NCI-H1105 (cell line): ENCODE data around the gene NLRP3.
"Not testable (repeated sequence)": the region's sequence is repeated elsewhere in the genome, so short reads cannot be mapped to it uniquely, and the experiment has no call there.

ENCODE experiments used
- DNase-seq: peaks from one replicate; lab custom pipeline; 2025; lab: John Stamatoyannopoulos, UW

NLRP3 gene

DNA sequence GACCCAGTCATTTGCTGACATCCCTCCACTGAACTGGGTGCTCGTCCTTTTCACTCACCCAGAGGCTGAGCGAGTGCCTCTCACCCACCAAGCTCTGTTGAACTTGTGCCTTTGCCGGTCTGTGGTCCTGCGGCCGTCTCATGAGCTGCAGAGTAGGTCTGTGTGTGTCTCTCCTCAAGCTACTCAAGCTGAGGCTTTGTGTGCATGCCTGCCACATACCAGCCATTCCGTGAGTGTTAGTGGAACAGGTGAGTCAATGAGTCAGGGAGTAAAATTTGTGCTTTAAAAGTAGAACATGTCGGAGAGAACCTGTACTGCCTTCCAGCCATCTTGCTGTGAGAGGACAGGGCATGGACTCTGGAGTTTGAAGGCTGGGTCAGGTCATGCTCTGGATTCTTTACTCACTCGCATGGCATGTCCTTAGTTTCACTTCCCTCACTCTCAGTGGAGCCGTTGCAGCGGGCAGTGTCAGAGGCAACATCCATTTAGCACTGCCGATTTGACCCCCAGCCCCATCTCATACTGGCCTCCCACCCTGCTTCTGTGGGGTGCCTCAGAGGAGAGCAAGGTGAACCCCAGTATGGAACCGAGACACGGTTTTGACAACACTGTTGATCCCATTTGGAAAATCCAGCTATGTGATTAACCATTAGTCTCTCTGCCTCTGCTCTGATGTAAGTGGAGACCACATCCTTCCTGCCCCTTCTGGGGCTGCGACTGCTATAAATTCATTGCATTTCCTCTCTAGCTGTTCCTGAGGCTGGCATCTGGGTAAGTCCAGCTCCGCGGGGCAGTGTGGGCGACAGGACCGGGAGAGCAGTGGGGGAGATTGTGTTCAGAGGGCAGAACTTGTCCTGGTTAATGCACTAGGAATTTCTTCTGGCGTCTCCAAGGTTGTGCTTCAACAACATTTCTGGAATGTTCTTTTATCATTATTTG is at the start of gene NLRP3:
NLRP3 (plus strand) TSS at position 751 of the 939 bp plus-strand sequence. CDS start 2,628 bp downstream, outside the sequence.
- no peak for DNase-seq

GRCh38 chr1:247366345-247366744 is 49.6 kb upstream of the NLRP3 start:
- DNase-seq: not testable (repeated sequence)

- no peak for DNase-seq
Measured at GRCh38 chr1:247366926-247367645, 48.9 kb upstream of the NLRP3 start.

DNA sequence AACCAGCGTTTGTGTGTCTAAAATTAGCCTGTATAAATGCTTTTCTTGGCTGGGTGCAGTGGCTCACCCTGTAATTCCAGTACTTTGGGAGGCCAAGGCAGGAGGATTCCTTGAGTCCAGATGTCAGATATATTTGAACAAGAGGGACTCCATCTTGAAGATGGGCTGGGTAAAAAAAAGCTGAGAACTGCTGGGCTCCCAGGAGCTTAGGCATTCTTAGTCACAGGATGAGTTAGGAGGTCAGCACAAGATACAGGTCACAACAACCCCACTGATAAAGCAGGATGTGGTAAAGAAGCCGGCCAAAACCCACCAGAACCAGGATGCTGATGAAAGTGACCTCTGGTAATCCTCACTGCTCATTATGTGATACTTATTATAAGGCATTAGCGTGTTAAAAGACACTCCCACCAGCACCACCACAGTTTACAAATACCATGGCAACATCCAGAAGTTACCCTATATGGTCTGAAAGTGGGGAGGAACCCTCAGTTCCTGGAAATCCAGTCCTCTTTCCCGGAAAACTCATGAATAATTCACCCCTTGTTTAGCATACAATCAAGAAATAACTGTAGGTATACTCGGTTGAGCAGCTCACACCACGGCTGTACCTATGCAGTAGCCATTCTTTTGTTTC is 48.1 kb upstream of the NLRP3 start:
- no peak for DNase-seq

DNA sequence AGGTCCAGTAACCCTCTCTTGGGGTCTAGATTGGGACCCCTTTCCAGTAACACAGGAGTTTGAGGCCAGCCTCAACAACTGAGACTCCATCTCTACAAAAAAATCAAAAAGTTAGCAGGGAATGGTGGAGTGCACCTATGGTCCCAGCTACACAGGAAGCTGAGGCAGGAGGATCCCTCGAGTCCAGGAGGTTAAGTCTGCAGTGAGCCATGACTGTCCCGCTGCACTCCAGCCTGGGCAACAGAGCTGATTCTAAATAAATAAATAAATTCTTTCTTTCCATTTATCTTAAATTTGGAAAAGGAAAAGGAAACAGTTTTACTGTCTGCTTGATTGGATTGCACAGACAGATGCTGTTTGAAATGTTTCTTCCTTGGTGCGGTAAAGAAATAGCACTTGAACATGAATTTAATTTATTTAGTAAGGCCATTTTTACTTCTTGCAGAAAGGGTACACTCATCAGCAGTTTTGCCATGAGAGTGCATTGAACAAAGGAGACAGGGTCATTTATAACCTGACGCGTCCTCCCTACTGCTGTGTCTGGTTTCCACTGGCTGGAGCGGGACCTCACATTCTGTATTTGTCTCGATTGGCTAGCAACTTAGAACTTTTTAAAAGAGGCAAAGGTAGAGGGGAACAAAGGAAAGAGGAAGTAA is 47.4 kb upstream of the NLRP3 start:
- no peak for DNase-seq

- DNase-seq: no peak
Measured at GRCh38 chr1:247370786-247371732, 44.9 kb upstream of the NLRP3 start.

- no peak for DNase-seq
Measured at GRCh38 chr1:247371801-247372259, 44.1 kb upstream of the NLRP3 start.

DNA sequence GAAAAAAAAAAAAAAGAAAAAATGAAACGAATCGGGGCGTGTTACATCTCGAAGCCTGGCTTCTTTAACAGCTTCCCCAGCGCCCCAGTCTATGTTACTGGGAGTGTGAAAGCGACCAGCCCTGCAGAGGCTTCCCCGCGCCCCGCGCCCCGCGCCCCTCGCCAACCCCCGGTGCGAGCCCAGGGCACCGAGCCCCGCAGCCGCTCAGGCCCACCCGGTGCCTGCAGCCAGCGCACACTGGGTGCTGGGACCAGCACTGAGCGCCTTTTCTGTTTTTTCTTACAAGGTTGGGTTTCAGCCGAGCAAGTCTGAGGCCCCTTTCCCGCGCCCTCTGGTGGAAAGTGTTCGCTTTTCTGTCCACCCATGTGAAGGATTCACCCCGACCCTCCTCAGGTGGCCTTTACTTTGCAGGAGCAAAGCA is 42.2 kb upstream of the NLRP3 start:
- DNase-seq: no peak

DNA sequence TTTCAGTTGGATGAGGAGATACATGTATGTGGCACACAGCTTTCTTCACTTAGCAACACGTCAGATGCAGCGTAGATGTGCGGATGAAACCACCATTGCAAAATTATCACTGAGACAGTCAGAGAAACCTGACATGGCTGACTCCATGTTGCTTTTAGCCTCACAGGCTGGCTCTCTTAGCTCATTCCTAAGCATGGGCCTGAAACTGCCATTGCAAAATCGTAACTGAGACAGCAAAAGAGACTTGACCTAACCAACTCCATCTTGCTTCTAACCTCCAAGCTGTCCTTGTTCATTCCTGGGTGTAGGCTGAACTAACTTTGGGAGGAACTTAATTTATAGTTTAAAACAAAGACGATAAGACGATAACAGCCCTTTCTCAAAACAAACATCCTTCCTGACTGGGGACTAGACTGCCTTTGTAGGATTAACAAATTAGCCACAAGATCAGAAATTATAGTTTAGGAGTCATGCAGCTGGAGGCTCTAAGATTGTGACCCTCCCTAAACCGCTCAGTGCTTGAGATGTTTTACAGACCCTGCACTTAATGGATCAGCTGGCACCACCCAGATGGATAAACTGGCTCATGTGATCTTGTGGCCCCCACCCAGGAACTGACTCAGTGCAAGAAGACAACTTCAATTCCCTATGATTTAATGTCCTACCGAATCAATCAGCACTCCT is 41.2 kb upstream of the NLRP3 start:
- DNase-seq: not testable (repeated sequence)

DNA sequence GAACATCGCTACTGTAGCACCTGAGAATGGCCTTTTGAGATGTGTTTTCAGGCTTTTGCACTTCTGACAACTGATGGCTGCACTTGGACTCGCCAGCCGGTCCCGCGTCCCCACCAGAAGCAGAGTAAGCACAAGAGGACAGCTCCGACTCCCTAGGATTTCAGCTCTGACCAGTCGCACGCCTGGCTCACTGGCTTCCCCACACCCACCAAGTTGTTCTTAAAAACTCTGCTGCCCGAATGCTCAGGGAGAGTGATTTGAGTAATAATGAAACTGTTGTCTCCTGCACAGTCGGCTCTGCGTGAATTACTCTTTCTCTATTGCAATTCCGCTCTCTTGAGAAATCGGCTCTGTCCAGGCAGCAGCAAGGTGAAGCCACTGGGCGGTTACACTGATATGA is 40.2 kb upstream of the NLRP3 start:
- no peak for DNase-seq

DNA sequence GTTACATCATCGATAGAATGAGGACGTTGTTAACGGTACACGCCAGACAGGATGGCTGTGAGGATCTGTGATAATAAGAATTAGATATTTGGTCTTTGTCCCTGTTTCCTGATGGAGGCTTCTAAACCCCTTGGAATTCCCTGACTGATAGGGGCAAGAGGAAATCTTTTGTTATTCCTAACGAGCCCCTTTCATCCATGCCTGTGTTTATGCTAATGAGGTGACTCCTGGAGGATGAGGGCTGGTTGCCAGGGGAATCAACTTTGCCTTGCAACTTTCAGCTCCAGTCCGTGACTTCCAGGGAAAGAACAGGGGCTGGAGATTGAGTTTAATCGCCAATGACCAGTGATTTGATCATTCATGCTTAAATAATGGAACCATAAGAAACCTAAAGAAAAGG is 39.3 kb upstream of the NLRP3 start:
- no peak for DNase-seq

GRCh38 chr1:247377656-247378055 is 38.3 kb upstream of the NLRP3 start:
- not testable (repeated sequence) for DNase-seq

GRCh38 chr1:247378334-247379073 is 37.5 kb upstream of the NLRP3 start:
- DNase-seq: no peak

DNA sequence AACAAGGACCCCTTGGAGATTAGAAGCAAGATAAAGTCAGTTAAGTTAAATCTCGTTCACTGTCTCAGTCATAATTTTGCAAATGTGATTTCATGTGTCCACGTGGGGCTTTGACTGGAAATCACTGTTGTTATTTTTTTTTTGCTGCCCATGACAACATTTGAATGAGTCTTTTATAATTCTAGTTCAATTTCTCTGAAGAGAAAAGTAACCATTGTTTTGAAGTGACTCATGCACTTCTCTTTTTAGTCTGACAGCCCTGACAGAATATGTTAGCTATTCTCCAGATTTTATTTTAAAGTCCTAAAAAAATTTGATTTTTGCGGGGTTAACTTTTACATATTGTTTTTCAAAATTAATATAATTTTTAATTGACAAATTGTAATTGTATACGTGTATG is 30.7 kb upstream of the NLRP3 start:
- DNase-seq: no peak

GRCh38 chr1:247386217-247386616 is 29.8 kb upstream of the NLRP3 start:
- no peak for DNase-seq

- no peak for DNase-seq
Measured at GRCh38 chr1:247386687-247387086, 29.3 kb upstream of the NLRP3 start.

GRCh38 chr1:247387096-247387495 is 28.9 kb upstream of the NLRP3 start:
- no peak for DNase-seq

GRCh38 chr1:247387565-247387964 is 28.4 kb upstream of the NLRP3 start:
- DNase-seq: no peak

GRCh38 chr1:247390116-247390791 is 25.7 kb upstream of the NLRP3 start:
- DNase-seq: peak; percentile 36
